Liver (tissue), 9 donors: ENCODE results near the gene UVSSA. TPM values are rescaled to one million over a fixed set of nuclear protein-coding genes. Genes with fewer than 3 reads are reported as not detected.

Experiments used
- DNase-seq: peaks from one replicate; pipeline ENCODE4 v3.0.0-alpha.2; 2017; ENCODE audit warnings: low spot score
- H3K27ac ChIP-seq, 2 donors: one replicate each; pipeline ENCODE4 v1.7.0; 2013; ENCODE audit warnings: inconsistent platforms in 2 of 2, low read length in 2 of 2, control low read depth in 1 of 2, low read depth in 1 of 2, mild to moderate bottlenecking in 1 of 2
- H3K27me3 ChIP-seq, 4 donors: one replicate each; pipeline versions ENCODE4 v1.6.1 to v1.7.0; 2013; ENCODE audit warnings: low read length in 3 of 4, inconsistent platforms in 1 of 4, mild to moderate bottlenecking in 1 of 4, moderate library complexity in 1 of 4; ENCODE audit not compliant: control insufficient read depth in 4 of 4, insufficient read depth in 4 of 4
- H3K36me3 ChIP-seq, 4 donors: one replicate each; pipeline versions ENCODE4 v1.6.1 to v1.7.0; 2013; ENCODE audit warnings: low read length in 3 of 4, mild to moderate bottlenecking in 3 of 4, low read depth in 1 of 4, moderate library complexity in 1 of 4; ENCODE audit not compliant: control insufficient read depth in 4 of 4, insufficient read depth in 3 of 4
- H3K4me1 ChIP-seq, 4 donors: one replicate each; pipeline versions ENCODE4 v1.6.1 to v1.7.0; 2013; ENCODE audit warnings: low read length in 3 of 4, mild to moderate bottlenecking in 3 of 4, moderate library complexity in 1 of 4; ENCODE audit not compliant: control insufficient read depth in 4 of 4, insufficient read depth in 4 of 4
- H3K4me3 ChIP-seq, 3 donors: one replicate each; pipeline versions ENCODE4 v1.6.1 to v1.7.0; 2013; ENCODE audit warnings: low read length in 3 of 3, control low read depth in 1 of 3, low read depth in 1 of 3, mild to moderate bottlenecking in 1 of 3
- H3K9ac ChIP-seq, 2 donors: one replicate each; pipeline ENCODE4 v1.7.0; 2013; ENCODE audit warnings: low read length in 2 of 2, mild to moderate bottlenecking in 2 of 2, moderate library complexity in 2 of 2, control low read depth in 1 of 2, low read depth in 1 of 2
- H3K9me3 ChIP-seq, 4 donors: one replicate each; pipeline versions ENCODE4 v1.6.1 to v1.7.0; 2013; ENCODE audit warnings: low read length in 3 of 4; ENCODE audit not compliant: control insufficient read depth in 4 of 4
- ATF3 ChIP-seq: IDR thresholded peaks from 2 replicates; pipeline ENCODE4 v1.6.1; 2016; ENCODE audit warnings: antibody characterized with exemption
- CTCF ChIP-seq: fragments of 150-350 bp; IDR thresholded peaks from 2 replicates; pipeline ENCODE4 v1.5.1; 2017; ENCODE audit warnings: improper control_type of control experiment, low read depth, low read length; ENCODE audit not compliant: missing input control
- EGR1 ChIP-seq, 2 donors: IDR thresholded peaks; 2 replicates each; pipeline ENCODE4 v1.6.1; 2016 to 2018; ENCODE audit warnings: antibody characterized with exemption in 2 of 2, low read depth in 2 of 2
- FOXA1 ChIP-seq: IDR thresholded peaks from 2 replicates; pipeline ENCODE4 v1.6.1; 2016; ENCODE audit warnings: antibody characterized with exemption
- FOXA2 ChIP-seq: IDR thresholded peaks from 2 replicates; pipeline ENCODE4 v1.6.1; 2016; ENCODE audit warnings: antibody characterized with exemption
- GABPA ChIP-seq, 2 donors: IDR thresholded peaks in 1 of 2; conservative IDR thresholded peaks in 1 of 2; 2 replicates each; pipeline ENCODE4 v1.6.1; 2016; ENCODE audit warnings: antibody characterized with exemption in 2 of 2, mild to moderate bottlenecking in 1 of 2, moderate library complexity in 1 of 2
- HNF4G ChIP-seq: IDR thresholded peaks from 2 replicates; pipeline ENCODE4 v1.6.1; 2016; ENCODE audit warnings: antibody characterized with exemption
- JUND ChIP-seq, 2 donors: IDR thresholded peaks; 2 replicates each; pipeline ENCODE4 v1.6.1; 2016; ENCODE audit warnings: antibody characterized with exemption in 2 of 2
- NR2F2 ChIP-seq: IDR thresholded peaks from 2 replicates; pipeline ENCODE4 v1.6.1; 2016; ENCODE audit warnings: antibody characterized with exemption
- RAD21 ChIP-seq, 2 donors: IDR thresholded peaks; 2 replicates each; pipeline ENCODE4 v1.6.1; 2016; ENCODE audit warnings: antibody characterized with exemption in 2 of 2, mild to moderate bottlenecking in 2 of 2
- REST ChIP-seq: IDR thresholded peaks from 2 replicates; pipeline ENCODE4 v1.6.1; 2016; ENCODE audit warnings: antibody characterized with exemption, mild to moderate bottlenecking
- RXRA ChIP-seq, 2 donors: IDR thresholded peaks; 2 replicates each; pipeline ENCODE4 v1.6.1; 2017 to 2018; ENCODE audit warnings: antibody characterized with exemption in 2 of 2, mild to moderate bottlenecking in 1 of 2
- SP1 ChIP-seq: IDR thresholded peaks from 2 replicates; pipeline ENCODE4 v1.6.1; 2018; ENCODE audit warnings: antibody characterized with exemption, mild to moderate bottlenecking
- TAF1 ChIP-seq: conservative IDR thresholded peaks from 2 replicates; pipeline ENCODE4 v1.6.1; 2016; ENCODE audit warnings: antibody characterized with exemption, mild to moderate bottlenecking
- YY1 ChIP-seq: IDR thresholded peaks from 2 replicates; pipeline ENCODE4 v1.6.1; 2016; ENCODE audit warnings: antibody characterized with exemption, mild to moderate bottlenecking
- ZBTB33 ChIP-seq: IDR thresholded peaks from 2 replicates; pipeline ENCODE4 v1.6.1; 2016; ENCODE audit warnings: antibody characterized with exemption
- WGBS: extraction: QIAGEN DNeasy Blood & Tissue Kit; methylation state at CpG from one replicate; pipeline ENCODE4 v1.1.7; 2013; 5-methylcytosine and 5-hydroxymethylcytosine counted together
- polyA plus RNA-seq, 2 donors: library from polyadenylated mRNA; stranded (reverse) in 1 of 2; unstranded in 1 of 2; fragments of 200-250 nt in 1 of 2; fragments of >200 nt in 1 of 2; fragmentation: Nextera tagmentation in 1 of 2; extraction: Ambion mirVana in 1 of 2; gene quantifications; one replicate each; pipeline versions ENCODE4 v1.2.1 to v1.2.3, GENCODE V29; 2013 to 2015
- total RNA-seq, 2 donors: library from RNA; depleted of rRNA; stranded (reverse); fragments of >200 nt; gene quantifications; one replicate each; pipeline ENCODE4 v1.2.3, GENCODE V29; 2014
- donor health status: healthy.
- donor health status: healthy.
- donor health status: healthy.
- donor health status: healthy.
- donor health status: healthy.

Gene UVSSA
- total and polyA plus RNA-seq, 4 donors, result 2.2 to 18.3 (median 3.6) TPM

GRCh38 chr4:1403177-1403583 is 56.2 kb downstream of the UVSSA start:
- DNase-seq, result no peak

GRCh38 chr4:1403591-1404572 is 56.9 kb downstream of the UVSSA start:
- H3K4me1 ChIP-seq, result peaks cover 0 to 28% (median 6%) of the 10 kb centered on the region in 4 donors
- H3K36me3 ChIP-seq, result no peaks in the 10 kb centered on the region
- peaks cover 0 to under 1% (median 0%) of the 10 kb centered on the region in 4 donors for H3K9me3 ChIP-seq
- 6% methylated on average over 107 of the region's 107 CpGs for WGBS
- TF ChIP-seq EGR1 (IDR thresholded peaks at IDR 0.05; ENCODE audit: low read depth in 2 of 2), result no peak
- TF ChIP-seq RAD21 (IDR thresholded peaks at IDR 0.05), result no peak
- TF ChIP-seq RXRA (IDR thresholded peaks at IDR 0.05), result no peak
- no peak for TF ChIP-seq FOXA2
- no peak for TF ChIP-seq NR2F2
- TF ChIP-seq HNF4G, result no peak
- TF ChIP-seq SP1, result no peak
- DNase-seq, result peak; percentile 26
- no peak overlapping the region for H3K27ac ChIP-seq
- H3K4me3 ChIP-seq, result no peak overlapping the region
- no peak overlapping the region for H3K9ac ChIP-seq
- peaks cover 2 to 60% (median 7%) of the 10 kb centered on the region in 4 donors for H3K27me3 ChIP-seq

More at GRCh38 chr4:1403177-1403583, 56.2 kb downstream of the UVSSA start:
- H3K4me1 ChIP-seq, result peaks cover 0 to 28% (median 6%) of the 10 kb centered on the region in 4 donors
- TF ChIP-seq RXRA (IDR thresholded peaks at IDR 0.05) (no peak), REST (no peak), YY1 (no peak), FOXA1 (no peak), NR2F2 (no peak), ATF3 (no peak), HNF4G (no peak), EGR1 (IDR thresholded peaks at IDR 0.05; ENCODE audit: low read depth in 2 of 2) (no peak)
- H3K4me3 ChIP-seq, result no peak overlapping the region
- H3K9me3 ChIP-seq, result peaks cover 0 to 5% (median 3%) of the 10 kb centered on the region in 4 donors
- H3K27me3 ChIP-seq, result peaks cover 2 to 60% (median 7%) of the 10 kb centered on the region in 4 donors
- 6% methylated on average over 58 of the region's 58 CpGs for WGBS
- H3K36me3 ChIP-seq, result no peaks in the 10 kb centered on the region
- H3K27ac ChIP-seq, result no peak overlapping the region
- H3K9ac ChIP-seq, result no peak overlapping the region

GRCh38 chr4:1404573-1405253 is 57.7 kb downstream of the UVSSA start:
- Histone ChIP-seq H3K4me3 (no peak overlapping the region), H3K9ac (no peak overlapping the region), H3K27ac (no peak overlapping the region), H3K4me1 (peaks cover 0 to 28% (median 6%) of the 10 kb centered on the region in 4 donors), H3K9me3 (no peaks in the 10 kb centered on the region), H3K27me3 (peaks cover 5 to 60% (median 8%) of the 10 kb centered on the region in 4 donors), H3K36me3 (no peaks in the 10 kb centered on the region)
- 9% methylated on average over 54 of the region's 54 CpGs for WGBS
- DNase-seq, result peak; percentile 25
- TF ChIP-seq CTCF (no peak), FOXA2 (no peak), SP1 (no peak), ATF3 (no peak), YY1 (no peak), JUND (IDR thresholded peaks at IDR 0.05) (no peak), RXRA (IDR thresholded peaks at IDR 0.05) (no peak), ZBTB33 (no peak), TAF1 (no peak), NR2F2 (no peak), RAD21 (IDR thresholded peaks at IDR 0.05) (no peak), GABPA (IDR thresholded peaks at IDR 0.05 in 1 of 2, conservative IDR thresholded peaks at IDR 0.05 in 1 of 2) (no peak)
